H9 (cell line): ENCODE measurements around the gene CTNNAL1. TPM values are rescaled to one million over a fixed set of nuclear protein-coding genes. Genes with fewer than 3 reads are reported as not detected.

Experiments used
- DNase-seq: peaks from one replicate; pipeline ENCODE4 v3.0.0-alpha.2; 2017
- H2AFZ ChIP-seq: one replicate; pipeline ENCODE4 v1.6.1; 2013; ENCODE audit warnings: mild to moderate bottlenecking, low read length, control low read depth, moderate library complexity
- H2AK5ac ChIP-seq: 2 replicates; pipeline ENCODE4 v1.6.1; 2013; ENCODE audit warnings: low read length, control low read depth, mixed read lengths; ENCODE audit not compliant: insufficient read length
- H2BK120ac ChIP-seq: one replicate; pipeline ENCODE4 v1.6.1; 2013; ENCODE audit warnings: low read depth, mild to moderate bottlenecking, low read length, control low read depth, inconsistent platforms; ENCODE audit not compliant: poor library complexity, severe bottlenecking
- H2BK12ac ChIP-seq: 2 replicates; pipeline ENCODE4 v1.6.1; 2013; ENCODE audit warnings: low read length, control low read depth, mixed read lengths, low read depth; ENCODE audit not compliant: insufficient read length
- H2BK15ac ChIP-seq: 2 replicates; pipeline ENCODE4 v1.6.1; 2013; ENCODE audit warnings: low read depth, low read length, control low read depth
- H2BK20ac ChIP-seq: one replicate; pipeline ENCODE4 v1.6.1; 2013; ENCODE audit warnings: low read depth, mild to moderate bottlenecking, low read length, control low read depth, inconsistent platforms; ENCODE audit not compliant: poor library complexity, severe bottlenecking
- H2BK5ac ChIP-seq: 2 replicates; pipeline ENCODE4 v1.6.1; 2013; ENCODE audit warnings: low read length, control low read depth, mixed read lengths; ENCODE audit not compliant: insufficient read length
- H3K14ac ChIP-seq: 2 replicates; pipeline ENCODE4 v1.6.1; 2013; ENCODE audit warnings: low read length, control low read depth; ENCODE audit not compliant: insufficient read depth
- H3K18ac ChIP-seq: 2 replicates; pipeline ENCODE4 v1.6.1; 2013; ENCODE audit warnings: low read depth, mild to moderate bottlenecking, mixed read lengths, low read length, control low read depth; ENCODE audit not compliant: insufficient read length
- H3K23ac ChIP-seq: 2 replicates; pipeline ENCODE4 v1.6.1; 2013; ENCODE audit warnings: low read length, control low read depth, mixed read lengths, low read depth; ENCODE audit not compliant: insufficient read length
- H3K23me2 ChIP-seq: 2 replicates; pipeline ENCODE4 v1.6.1; 2013; ENCODE audit warnings: low read depth, mild to moderate bottlenecking, mixed read lengths, low read length, control low read depth; ENCODE audit not compliant: insufficient read length, poor library complexity, severe bottlenecking
- H3K27ac ChIP-seq: 2 replicates; pipeline ENCODE4 v1.5.1; 2013; ENCODE audit warnings: low read length, control low read depth, mixed read lengths, low read depth; ENCODE audit not compliant: insufficient read length
- H3K27me3 ChIP-seq: 2 replicates; pipeline ENCODE4 v1.6.1; 2013; ENCODE audit warnings: low read length, control low read depth, inconsistent platforms; ENCODE audit not compliant: insufficient read depth
- H3K4ac ChIP-seq: 2 replicates; pipeline ENCODE4 v1.6.1; 2013; ENCODE audit warnings: low read depth, mild to moderate bottlenecking, control low read depth, inconsistent platforms, low read length, moderate library complexity
- H3K4me1 ChIP-seq: 2 replicates; pipeline ENCODE4 v1.6.1; 2013; ENCODE audit warnings: low read length, control low read depth, inconsistent platforms; ENCODE audit not compliant: insufficient read depth
- H3K4me2 ChIP-seq: 2 replicates; pipeline ENCODE4 v1.6.1; 2013; ENCODE audit warnings: low read length, control low read depth, mixed read lengths; ENCODE audit not compliant: insufficient read length, insufficient read depth
- H3K56ac ChIP-seq: 2 replicates; pipeline ENCODE4 v1.6.1; 2013; ENCODE audit warnings: low read depth, mild to moderate bottlenecking, mixed read lengths, low read length, control low read depth; ENCODE audit not compliant: insufficient read length
- H3K79me1 ChIP-seq: 2 replicates; pipeline ENCODE4 v1.6.1; 2013; ENCODE audit warnings: low read depth, mild to moderate bottlenecking, moderate library complexity, low read length, control low read depth, inconsistent platforms; ENCODE audit not compliant: insufficient read depth, poor library complexity, severe bottlenecking
- H3K79me2 ChIP-seq: 2 replicates; pipeline ENCODE4 v1.6.1; 2013; ENCODE audit warnings: low read length, control low read depth, inconsistent platforms; ENCODE audit not compliant: insufficient read depth
- H3K9ac ChIP-seq: 2 replicates; pipeline ENCODE4 v1.6.1; 2013; ENCODE audit warnings: low read length, control low read depth, mixed read lengths; ENCODE audit not compliant: insufficient read length; ENCODE audit errors: extremely low read depth
- H3K9me3 ChIP-seq: one replicate; pipeline ENCODE4 v1.6.1; 2013; ENCODE audit warnings: low read depth, low read length, inconsistent platforms; ENCODE audit not compliant: control insufficient read depth
- H3T11ph ChIP-seq: one replicate; pipeline ENCODE4 v1.6.1; 2013; ENCODE audit warnings: mild to moderate bottlenecking, low read length, control low read depth, inconsistent platforms
- H4K20me1 ChIP-seq: one replicate; pipeline ENCODE4 v1.6.1; 2013; ENCODE audit not compliant: control insufficient read depth, insufficient read length, insufficient read depth
- H4K5ac ChIP-seq: 2 replicates; pipeline ENCODE4 v1.6.1; 2013; ENCODE audit warnings: low read depth, mild to moderate bottlenecking, mixed read lengths, low read length, control low read depth; ENCODE audit not compliant: insufficient read length
- H4K8ac ChIP-seq: replicated peaks from 2 replicates; pipeline ENCODE4 v1.6.1; 2013; ENCODE audit warnings: low read length, control low read depth, mixed read lengths, low read depth; ENCODE audit not compliant: insufficient read length
- H4K91ac ChIP-seq: 2 replicates; pipeline ENCODE4 v1.6.1; 2013; ENCODE audit warnings: low read depth, mild to moderate bottlenecking, moderate library complexity, mixed read lengths, low read length, control low read depth; ENCODE audit not compliant: insufficient read length
- H3K27ac Mint-ChIP-seq, 3 experiments: 2 replicates in 2 of 3; 3 replicates in 1 of 3; pipeline ENCODE4 v1.8.0; 2020 to 2021; ENCODE audit warnings: mixed read lengths in 3 of 3, mild to moderate bottlenecking in 1 of 3, moderate library complexity in 1 of 3
- H3K27me3 Mint-ChIP-seq: 2 replicates; pipeline ENCODE4 v1.8.0; 2021; ENCODE audit warnings: low read depth, mild to moderate bottlenecking, moderate library complexity, mixed read lengths
- H3K36me3 Mint-ChIP-seq, 3 experiments: 2 replicates in 2 of 3; 3 replicates in 1 of 3; pipeline ENCODE4 v1.8.0; 2020 to 2021; ENCODE audit warnings: low read depth in 3 of 3, mixed read lengths in 3 of 3; ENCODE audit not compliant: insufficient read depth in 1 of 3
- H3K4me1 Mint-ChIP-seq, 2 experiments: 2 replicates each; pipeline ENCODE4 v1.8.0; 2020; ENCODE audit warnings: mixed read lengths in 2 of 2
- H3K4me3 Mint-ChIP-seq, 2 experiments: 2 replicates in 1 of 2; 3 replicates in 1 of 2; pipeline ENCODE4 v1.8.0; 2020 to 2021; ENCODE audit warnings: mild to moderate bottlenecking in 2 of 2, mixed read lengths in 2 of 2, moderate library complexity in 1 of 2
- H3K9me3 Mint-ChIP-seq, 2 experiments: 2 replicates in 1 of 2; 3 replicates in 1 of 2; pipeline ENCODE4 v1.8.0; 2020; ENCODE audit warnings: mild to moderate bottlenecking in 2 of 2, mixed read lengths in 2 of 2, moderate library complexity in 1 of 2
- CTCF ChIP-seq: fragments of 200-600 bp; sonication (generic); conservative IDR thresholded peaks from 3 replicates; pipeline ENCODE4 v1.8.0; 2021; ENCODE audit warnings: antibody characterized with exemption, mild to moderate bottlenecking
- WGBS: extraction: QIAGEN DNeasy Blood & Tissue Kit; methylation state at CpG from one replicate; pipeline ENCODE4 v1.1.7; 2013; ENCODE audit warnings: missing lambda C conversion rate, low lambda C conversion rate, mixed read lengths; ENCODE audit not compliant: insufficient read length; ENCODE audit errors: extremely low coverage; 5-methylcytosine and 5-hydroxymethylcytosine counted together
- total RNA-seq: library from RNA; stranded (reverse); gene quantifications from 2 replicates; pipeline ENCODE4 v1.2.1, GENCODE V29; 2021

Gene CTNNAL1
- total RNA-seq, 1 experiment from 2014 or later = 52.9 TPM

GRCh38 chr9:108997112-108997511, 16.2 kb downstream of the CTNNAL1 start:
- H3K23me2 ChIP-seq = no peaks in the 10 kb centered on the region
- no peaks in the 10 kb centered on the region for H3K27me3 ChIP-seq
- no peak for TF ChIP-seq CTCF
- no peak overlapping the region for H3K56ac ChIP-seq
- H3T11ph ChIP-seq = no peak overlapping the region
- no peak overlapping the region for H2BK12ac ChIP-seq
- H3K79me1 ChIP-seq = peaks cover 7% of the 10 kb centered on the region
- no peak overlapping the region for H2BK120ac ChIP-seq
- H3K18ac ChIP-seq = no peak overlapping the region
- Mint-ChIP-seq H3K4me3 (no peak overlapping the region), H3K36me3 (peaks cover 2 to 7% (median 2%) of the 10 kb centered on the region in 3 experiments; a peak in 4 of 7 replicates), H3K27ac (no peak overlapping the region), H3K9me3 (no peaks in the 10 kb centered on the region), H3K27me3 (no peaks in the 10 kb centered on the region), H3K4me1 (no peaks in the 10 kb centered on the region)
- no peak overlapping the region for H4K91ac ChIP-seq
- no peaks in the 10 kb centered on the region for H3K79me2 ChIP-seq
- no peaks in the 10 kb centered on the region for H3K9me3 ChIP-seq
- no peak overlapping the region for H3K14ac ChIP-seq
- H3K9ac ChIP-seq = no peak overlapping the region
- H4K20me1 ChIP-seq = no peaks in the 10 kb centered on the region
- H4K5ac ChIP-seq = no peak overlapping the region
- H2BK5ac ChIP-seq = no peak overlapping the region
- no peak overlapping the region for H2AFZ ChIP-seq
- H3K27ac ChIP-seq = no peak overlapping the region
- no CpG with 5 or more reads among the region's 1 CpG for WGBS
- no peak overlapping the region for H2BK15ac ChIP-seq
- no peak overlapping the region for H3K4me2 ChIP-seq
- no peaks in the 10 kb centered on the region for H3K4me1 ChIP-seq
- no peak overlapping the region for H4K8ac ChIP-seq
- H3K23ac ChIP-seq = no peak overlapping the region
- DNase-seq = no peak
- H2AK5ac ChIP-seq = no peak overlapping the region
- no peak overlapping the region for H2BK20ac ChIP-seq
- H3K4ac ChIP-seq = no peak overlapping the region
